ENCODE data around the gene CHI3L1.

DNA sequence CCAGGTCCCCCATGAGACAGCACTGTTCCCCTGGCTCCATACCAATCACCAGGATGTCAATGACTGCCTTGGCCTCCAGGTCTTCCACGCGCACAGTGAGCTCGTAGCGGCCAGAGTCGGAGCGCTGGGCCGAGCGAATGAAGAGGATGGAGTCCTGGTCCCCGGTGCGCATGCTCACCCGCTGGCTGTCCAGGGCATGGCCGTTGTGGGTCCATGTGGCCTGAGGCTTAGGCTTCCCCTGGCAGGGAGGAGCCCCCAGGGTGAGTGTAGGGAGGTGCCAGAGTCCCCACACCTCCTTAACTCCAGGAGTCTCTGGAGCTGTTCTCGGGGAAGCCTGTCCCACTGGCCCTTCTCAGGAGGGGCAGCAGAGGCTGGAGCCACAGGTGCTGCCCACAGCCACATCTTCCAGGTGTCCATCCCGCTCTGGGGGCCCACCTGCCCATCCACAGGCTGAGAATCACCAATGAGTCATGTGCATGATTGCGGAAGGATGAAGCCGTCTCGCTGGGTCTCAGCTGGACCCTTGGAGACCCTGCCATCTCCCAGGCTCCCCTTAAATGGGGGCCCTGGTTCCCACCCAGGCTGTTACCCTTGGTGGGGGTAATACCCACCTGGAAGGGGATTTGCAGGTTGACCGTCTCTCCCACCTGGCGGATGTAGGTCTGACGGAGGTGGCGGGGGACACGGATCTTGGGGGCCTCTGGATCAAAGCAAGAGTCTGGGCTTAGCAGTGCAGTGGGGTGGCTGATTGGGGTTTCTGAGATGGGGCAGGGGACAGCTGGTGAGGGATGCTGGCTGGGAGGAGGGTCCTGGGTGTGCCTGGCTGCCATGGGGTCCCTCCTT, 14.9 kb downstream of the CHI3L1 start:
- TF ChIP-seq YY1 (IDR thresholded peaks at IDR 0.05; ENCODE audit: insufficient read depth, insufficient read length) (no peak), SUZ12 (IDR thresholded peaks at IDR 0.05; ENCODE audit: extremely low read depth, insufficient read depth, insufficient read length) (no peak), ZNF274 (IDR thresholded peaks at IDR 0.05; ENCODE audit: low read depth, low read length) (no peak)
